K562 (cell line): ENCODE measurements around the gene PSMC3IP. TPM values are rescaled to one million over a fixed set of nuclear protein-coding genes. Genes with fewer than 3 reads are reported as not detected.
A peak's percentile ranks its signal among the peaks of the same experiment; 100 is the strongest.

ENCODE experiments used
- CHD7 ChIP-seq: fragments of 200-600 bp; sonication (generic); IDR thresholded peaks from one replicate; pipeline ENCODE4 v1.6.1; 2012; ENCODE audit warnings: mild to moderate bottlenecking, low read depth, low read length, inconsistent platforms
- PHB ChIP-seq: fragments of 250-450 bp; sonication (Bioruptor Pico); IDR thresholded peaks from 2 replicates; pipeline ENCODE4 v1.5.0; 2021
- ZC3H11A ChIP-seq: IDR thresholded peaks from 2 replicates; pipeline ENCODE4 v1.6.1; 2012; ENCODE audit warnings: low read depth, low read length, improper control_type of control experiment
- polyA plus RNA-seq, 8 experiments: library from polyadenylated mRNA; depleted of rRNA in 4 of 8; stranded (reverse) in 5 of 8; unstranded in 3 of 8; fragments of >200 nt; fragmentation: Nextera tagmentation in 2 of 8; fragmentation: Illumina TruSeq in 1 of 8; extraction: Ambion mirVana in 2 of 8; extraction: Trizol in 1 of 8; gene quantifications; 2 replicates each; pipeline versions ENCODE4 v1.2.1 to v1.2.3, GENCODE V29; 2011 to 2014; ENCODE audit warnings: inconsistent platforms in 1 of 8, missing spikeins in 1 of 8
- total RNA-seq, 7 experiments: library from RNA; depleted of rRNA in 6 of 7; stranded (reverse); fragments of >200 nt in 6 of 7; fragmentation: Illumina TruSeq in 2 of 7; extraction: Trizol in 2 of 7; gene quantifications; 2 replicates each; pipeline versions ENCODE4 v1.2.1 to v1.2.3, GENCODE V29; 2011 to 2021; ENCODE audit warnings: low replicate concordance in 1 of 7

The PSMC3IP gene
- total and polyA plus RNA-seq, 9 of the 15 experiments (the other 6 are each of a cell fraction or from before 2014, with no cell fraction given) = 13.8 to 65.6 (median 32.8) TPM

- TF ChIP-seq CHD7 = no peak
- TF ChIP-seq PHB (CRISPR knock-in tag) = peak; percentile 51; the same call in 1 of the 2 replicates
- peak; percentile 63; the same call in 1 of the 2 replicates for TF ChIP-seq ZC3H11A
- TF ChIP-seq, all 486 proteins: peak for 68
Observed at GRCh38 chr17:42566215-42566882, 11.2 kb downstream of the PSMC3IP start (continued).
